ELF-1 (cell line): ENCODE results near the gene L1CAM.

Source experiments
- DNase-seq: peaks from one replicate; pipeline ENCODE4 v3.0.0-alpha.2; 2016; ENCODE audit warnings: low read depth, low spot score

L1CAM gene, protein sequence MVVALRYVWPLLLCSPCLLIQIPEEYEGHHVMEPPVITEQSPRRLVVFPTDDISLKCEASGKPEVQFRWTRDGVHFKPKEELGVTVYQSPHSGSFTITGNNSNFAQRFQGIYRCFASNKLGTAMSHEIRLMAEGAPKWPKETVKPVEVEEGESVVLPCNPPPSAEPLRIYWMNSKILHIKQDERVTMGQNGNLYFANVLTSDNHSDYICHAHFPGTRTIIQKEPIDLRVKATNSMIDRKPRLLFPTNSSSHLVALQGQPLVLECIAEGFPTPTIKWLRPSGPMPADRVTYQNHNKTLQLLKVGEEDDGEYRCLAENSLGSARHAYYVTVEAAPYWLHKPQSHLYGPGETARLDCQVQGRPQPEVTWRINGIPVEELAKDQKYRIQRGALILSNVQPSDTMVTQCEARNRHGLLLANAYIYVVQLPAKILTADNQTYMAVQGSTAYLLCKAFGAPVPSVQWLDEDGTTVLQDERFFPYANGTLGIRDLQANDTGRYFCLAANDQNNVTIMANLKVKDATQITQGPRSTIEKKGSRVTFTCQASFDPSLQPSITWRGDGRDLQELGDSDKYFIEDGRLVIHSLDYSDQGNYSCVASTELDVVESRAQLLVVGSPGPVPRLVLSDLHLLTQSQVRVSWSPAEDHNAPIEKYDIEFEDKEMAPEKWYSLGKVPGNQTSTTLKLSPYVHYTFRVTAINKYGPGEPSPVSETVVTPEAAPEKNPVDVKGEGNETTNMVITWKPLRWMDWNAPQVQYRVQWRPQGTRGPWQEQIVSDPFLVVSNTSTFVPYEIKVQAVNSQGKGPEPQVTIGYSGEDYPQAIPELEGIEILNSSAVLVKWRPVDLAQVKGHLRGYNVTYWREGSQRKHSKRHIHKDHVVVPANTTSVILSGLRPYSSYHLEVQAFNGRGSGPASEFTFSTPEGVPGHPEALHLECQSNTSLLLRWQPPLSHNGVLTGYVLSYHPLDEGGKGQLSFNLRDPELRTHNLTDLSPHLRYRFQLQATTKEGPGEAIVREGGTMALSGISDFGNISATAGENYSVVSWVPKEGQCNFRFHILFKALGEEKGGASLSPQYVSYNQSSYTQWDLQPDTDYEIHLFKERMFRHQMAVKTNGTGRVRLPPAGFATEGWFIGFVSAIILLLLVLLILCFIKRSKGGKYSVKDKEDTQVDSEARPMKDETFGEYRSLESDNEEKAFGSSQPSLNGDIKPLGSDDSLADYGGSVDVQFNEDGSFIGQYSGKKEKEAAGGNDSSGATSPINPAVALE

DNA sequence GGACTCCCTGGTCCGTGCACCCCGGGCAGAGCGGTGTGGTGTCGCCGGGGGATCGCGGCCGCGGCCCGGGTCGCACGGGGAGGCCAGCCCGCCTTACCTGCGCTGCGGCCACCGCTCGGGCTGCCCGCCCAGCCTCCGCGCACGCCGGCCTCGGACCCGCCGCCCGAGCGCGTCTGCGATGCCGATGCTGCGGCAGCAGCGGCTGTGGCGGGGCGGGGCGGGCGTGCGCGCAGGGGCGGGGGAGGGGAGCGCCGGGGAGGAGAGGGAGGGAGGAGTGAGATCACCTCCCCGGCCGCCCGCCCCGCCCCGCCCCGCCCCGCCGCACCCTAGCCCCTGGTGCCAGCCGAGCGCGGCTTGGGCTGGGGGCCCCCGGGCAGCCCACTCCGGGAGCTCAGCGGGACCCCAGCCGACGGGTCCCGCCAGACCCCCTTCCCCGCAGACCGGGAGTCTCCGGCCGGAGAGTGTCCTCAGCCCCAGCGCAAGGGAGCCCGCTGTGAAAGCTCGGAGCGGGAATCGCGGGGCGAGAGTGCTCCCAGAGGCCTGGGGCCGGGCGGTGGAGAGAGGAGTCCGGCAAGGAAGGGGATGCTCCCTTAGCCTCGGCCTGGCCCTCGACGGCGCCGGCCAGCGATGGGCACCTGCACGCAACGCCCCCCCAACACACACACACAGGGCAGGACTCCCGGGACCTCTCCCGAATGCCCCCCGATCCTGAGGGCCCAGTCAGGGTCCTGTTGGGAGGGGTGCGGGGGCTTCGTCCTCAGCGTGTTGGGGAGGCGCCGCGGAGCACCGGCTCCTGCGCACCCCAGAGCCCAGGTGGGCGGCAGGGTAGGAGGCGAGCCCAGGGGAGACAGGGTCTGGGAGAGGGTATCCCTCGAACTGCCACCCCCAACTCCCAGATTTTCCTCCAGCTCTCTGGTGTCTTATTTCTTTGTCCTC lies at the start of gene L1CAM:
Gene L1CAM (minus strand): TSS at position 206 of the 936 bp plus-strand sequence. CDS start 10,337 bp downstream, outside the sequence.
- DNase-seq, result no peak

DNA sequence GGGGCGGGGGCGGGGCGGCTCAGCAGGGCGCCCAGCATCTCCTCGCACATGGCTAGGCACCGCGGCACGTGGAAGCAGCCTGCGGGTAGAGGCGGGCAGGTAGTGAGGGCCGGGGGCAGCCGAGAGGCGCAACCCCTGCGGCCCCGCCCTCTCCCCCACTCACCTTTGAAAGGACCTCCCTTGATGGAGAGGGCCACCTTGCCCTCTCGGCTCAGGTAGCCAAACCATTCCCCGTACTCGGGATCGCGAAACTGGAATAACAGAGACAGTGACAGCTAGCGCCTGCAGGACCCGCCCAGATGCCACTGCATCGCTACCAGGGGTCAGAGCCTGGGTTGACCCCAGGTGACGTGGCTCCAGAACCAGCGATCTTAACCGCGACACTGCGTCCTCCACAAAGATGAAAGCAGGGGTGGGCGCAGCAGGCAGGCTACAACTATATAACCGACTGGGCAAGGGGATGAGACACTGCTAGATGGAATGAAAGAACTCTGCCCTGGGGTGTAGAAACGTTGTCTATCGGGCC lies 49.4 kb upstream of the L1CAM start:
- DNase-seq, result peak; percentile 85

DNA sequence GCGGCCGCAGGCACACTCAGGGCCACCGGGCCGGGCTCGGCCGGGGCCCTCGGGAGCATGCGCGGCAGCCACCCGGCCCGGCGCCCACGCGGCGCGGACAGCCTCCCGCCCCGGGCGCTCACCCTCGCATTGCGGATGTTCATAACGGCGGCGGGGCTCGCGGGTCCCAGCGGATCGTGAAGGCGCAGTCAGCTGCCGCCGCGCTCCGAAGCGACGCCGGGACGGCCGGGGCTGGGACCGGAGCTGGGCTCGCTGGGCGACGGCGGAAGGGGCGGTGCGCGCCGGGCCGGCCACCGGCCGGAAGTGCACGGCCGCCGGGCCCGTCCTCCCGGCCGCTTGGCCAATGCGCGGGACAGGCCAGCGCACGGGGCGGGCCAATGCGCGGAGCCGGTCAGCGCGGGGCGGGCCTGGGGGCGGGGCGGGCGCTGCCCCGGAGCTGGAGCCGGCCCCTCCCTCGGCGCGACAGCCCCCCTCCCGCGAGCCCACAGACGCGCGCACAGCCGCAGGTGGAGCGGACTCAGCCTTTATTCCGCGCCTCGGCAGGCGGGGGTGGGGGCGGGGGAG lies 48.9 kb upstream of the L1CAM start, which contains the start of gene NAA10:
Gene NAA10 (minus strand): TSS at position 276 of the 564 bp plus-strand sequence. CDS start 133 bp downstream, at position 143.
- peak; percentile 63 for DNase-seq

DNA sequence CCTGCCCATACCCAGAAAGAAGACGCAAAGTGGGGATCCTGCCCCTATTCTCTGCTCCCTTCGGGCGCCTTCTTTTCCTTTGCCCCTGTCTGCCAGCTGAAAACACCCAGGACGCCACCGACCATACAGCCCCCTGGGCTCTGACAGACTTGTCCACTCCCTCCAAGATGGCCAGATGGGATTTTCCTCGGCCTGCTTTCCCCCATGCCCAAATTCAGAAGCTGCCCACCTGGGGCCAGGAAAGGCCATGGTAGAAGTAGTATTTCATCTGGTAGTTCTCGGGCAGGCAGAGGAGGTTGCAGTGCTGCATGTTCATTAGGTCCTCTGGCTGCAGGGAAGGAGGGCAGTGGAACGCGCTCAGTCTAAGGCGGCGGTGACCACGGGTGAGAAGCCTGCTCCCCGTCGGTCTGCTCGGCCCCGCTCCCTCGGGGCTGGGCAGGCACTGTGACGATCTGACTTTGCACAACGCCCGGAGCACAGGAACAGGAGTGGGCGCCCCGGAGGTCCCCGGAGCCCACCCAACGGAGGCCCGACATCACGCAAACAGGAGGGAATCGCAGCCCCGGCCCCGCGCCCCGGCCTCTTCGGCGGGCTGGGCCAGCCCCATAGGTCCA lies 48.3 kb upstream of the L1CAM start:
- DNase-seq, result no peak

DNA sequence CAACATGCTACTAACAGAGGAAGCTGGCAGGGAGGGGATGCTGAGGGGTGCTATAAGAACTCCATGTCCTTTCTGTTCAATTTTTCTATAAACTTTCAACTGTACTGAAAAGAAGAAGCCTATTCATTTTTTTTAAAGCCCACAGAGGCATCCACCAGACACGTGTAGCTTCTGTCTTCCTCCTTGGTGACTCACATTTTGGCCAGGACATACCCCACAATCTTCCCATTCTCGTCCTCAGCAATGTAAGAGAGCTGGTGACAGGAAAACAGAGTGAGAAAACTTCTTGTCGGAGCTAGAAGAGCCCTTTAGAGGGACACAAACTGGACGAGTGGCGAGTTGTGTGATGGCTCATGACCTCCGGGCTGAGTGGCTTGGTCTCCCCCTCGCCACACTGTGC lies 47.8 kb upstream of the L1CAM start:
- no peak for DNase-seq

DNA sequence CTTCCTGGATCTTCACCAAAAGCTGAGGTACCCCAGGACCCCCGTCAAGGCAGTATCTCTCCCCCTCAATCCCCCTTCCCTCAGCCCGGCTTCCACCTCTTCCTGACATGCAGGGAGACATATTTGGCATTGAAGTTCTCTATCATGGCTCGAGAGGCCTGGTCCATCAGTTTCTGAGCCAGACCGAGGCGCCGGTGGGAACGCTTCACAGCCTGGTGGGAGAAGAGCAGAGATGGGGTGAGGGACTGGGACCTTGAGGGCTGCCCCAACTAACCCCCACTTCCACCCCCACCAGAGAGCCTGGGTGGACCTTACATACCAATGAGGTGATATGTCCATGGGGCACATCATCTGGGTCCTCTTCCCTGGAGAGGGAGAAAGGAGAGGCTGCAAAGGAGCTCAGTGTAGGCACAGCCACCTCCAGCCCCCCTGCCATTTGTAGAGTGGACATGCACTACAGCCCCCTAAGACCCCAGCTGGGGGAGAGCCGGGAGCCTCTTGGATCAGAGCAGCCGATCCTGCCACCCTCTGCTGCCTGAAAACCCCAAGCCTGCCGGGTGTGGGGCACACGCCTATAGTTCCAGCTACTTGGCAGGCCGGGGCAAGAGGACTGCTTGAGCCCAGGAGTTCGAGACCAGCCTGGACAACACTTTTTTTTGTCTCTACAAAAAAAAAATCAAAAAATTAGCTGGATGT lies 46.4 kb upstream of the L1CAM start:
- DNase-seq, result no peak

DNA sequence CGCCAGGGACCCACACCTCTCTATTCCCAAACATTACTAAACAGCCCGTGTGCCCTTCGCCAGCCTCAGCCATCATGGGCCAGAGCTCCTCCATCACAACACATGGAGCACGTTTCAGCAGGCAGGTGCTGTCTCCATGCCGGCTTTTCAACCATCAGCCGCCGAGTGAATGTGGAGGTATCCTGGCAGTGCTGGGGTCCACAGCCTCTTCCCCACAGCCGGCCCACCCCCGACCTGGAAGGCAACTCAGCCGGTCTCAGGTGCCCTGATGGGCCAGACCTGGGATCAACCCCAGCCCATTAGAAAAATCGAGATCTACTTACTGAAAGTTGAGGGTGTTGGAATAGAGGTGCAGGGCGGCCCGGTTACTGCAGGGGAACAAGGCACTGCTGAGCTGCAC lies 45.8 kb upstream of the L1CAM start:
- no peak for DNase-seq

DNA sequence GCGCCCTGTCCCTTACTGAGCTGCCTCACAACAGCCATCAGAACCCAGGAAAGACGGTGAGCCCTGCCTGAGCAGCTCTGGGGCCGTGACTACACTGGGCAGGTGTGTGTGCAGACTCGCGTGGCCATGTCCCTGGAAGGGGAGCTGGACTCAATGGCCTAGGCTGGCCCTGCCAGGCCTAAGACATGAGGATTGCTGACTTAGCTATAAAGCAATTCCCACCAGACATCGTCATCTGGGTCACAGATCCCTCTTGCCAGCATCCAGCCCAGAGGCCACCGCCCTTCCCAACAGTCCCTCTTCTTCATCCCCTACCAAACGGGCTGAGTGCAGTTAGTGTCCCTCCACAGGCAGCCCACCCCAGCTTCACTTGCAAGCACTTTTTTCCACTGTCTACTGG lies 45.2 kb upstream of the L1CAM start:
- DNase-seq, result no peak

DNA sequence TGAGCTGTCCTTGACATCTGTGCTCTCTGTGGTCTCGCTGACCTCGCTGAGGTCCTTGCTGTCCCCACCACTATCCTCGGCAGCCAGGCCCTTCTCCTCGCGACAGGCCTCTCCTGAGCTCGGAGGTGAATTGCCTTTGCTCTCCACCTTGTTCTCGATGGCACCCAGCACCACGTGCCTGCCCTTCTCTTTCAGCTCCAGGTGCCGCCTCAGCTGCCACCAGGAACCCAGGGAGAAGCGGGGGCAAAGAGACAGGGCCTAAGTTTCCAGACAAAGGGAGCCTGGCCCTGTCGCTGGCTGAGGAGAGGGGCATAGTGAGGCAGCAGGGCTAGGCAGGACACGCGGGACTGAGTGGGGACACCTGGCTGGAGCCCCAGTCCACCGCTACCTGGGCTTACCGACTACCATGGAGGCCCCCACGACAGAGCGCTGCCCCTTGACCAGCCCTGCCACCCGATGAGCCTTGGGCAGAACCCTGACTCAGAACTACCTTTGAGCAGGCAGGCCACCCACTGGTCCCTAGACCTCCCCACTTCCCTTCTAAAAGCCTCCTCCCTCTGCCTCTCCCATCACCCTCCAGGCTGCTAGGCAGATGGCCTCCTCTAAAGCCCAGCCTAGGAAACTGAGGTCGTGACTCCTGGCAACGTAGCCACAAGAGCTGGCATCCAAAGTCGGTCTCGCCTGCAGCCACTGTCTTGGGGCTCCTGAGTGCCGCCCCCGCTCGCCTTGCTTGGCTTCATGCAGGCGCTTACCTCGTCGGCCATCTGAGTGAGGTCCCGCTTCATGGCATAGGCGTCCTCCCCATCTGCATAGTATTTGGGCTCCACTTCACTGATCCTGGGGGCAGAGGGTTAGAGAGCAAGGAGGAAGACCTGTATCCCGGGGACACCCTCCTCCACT lies 44.3 kb upstream of the L1CAM start:
- DNase-seq, result no peak

DNA sequence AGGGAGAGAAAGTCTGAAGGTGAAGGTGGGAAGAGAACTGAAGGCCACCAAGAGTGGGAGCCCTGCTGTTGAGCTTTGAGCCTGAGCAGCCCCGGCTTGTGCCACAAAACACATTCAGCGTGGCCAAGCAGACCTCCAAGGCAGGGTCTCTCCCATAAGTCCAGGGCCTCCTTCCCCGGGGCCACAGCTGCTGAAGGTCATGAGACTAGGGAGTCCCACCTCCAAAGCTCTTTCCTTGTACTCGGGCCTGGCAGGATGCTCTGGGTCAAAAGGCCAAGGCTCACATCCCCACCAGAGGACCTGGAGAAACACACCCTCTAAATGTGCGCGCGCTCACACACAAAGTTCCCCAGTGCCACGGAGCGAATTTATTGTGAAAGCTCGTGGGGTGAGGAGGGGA lies 43.6 kb upstream of the L1CAM start:
- DNase-seq, result no peak

DNA sequence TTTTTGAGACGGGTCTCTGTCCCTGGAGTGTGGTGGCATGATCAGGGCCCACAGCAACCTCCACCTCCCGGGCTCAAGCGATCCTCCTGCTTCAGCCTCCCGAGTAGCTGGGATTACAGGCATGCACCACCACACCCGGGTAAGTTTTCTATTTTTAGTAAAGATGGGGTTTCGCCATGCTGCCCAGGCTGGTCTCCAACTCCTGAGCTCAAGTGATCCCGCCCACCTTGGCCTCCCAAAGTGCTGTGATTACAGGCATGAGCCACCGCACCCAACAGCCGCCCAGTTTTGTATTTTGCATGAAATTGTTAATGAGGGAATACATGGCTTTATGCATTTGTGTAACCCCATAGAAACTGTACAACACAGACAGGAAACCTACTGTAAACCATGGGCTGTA lies 42.9 kb upstream of the L1CAM start:
- no peak for DNase-seq

DNA sequence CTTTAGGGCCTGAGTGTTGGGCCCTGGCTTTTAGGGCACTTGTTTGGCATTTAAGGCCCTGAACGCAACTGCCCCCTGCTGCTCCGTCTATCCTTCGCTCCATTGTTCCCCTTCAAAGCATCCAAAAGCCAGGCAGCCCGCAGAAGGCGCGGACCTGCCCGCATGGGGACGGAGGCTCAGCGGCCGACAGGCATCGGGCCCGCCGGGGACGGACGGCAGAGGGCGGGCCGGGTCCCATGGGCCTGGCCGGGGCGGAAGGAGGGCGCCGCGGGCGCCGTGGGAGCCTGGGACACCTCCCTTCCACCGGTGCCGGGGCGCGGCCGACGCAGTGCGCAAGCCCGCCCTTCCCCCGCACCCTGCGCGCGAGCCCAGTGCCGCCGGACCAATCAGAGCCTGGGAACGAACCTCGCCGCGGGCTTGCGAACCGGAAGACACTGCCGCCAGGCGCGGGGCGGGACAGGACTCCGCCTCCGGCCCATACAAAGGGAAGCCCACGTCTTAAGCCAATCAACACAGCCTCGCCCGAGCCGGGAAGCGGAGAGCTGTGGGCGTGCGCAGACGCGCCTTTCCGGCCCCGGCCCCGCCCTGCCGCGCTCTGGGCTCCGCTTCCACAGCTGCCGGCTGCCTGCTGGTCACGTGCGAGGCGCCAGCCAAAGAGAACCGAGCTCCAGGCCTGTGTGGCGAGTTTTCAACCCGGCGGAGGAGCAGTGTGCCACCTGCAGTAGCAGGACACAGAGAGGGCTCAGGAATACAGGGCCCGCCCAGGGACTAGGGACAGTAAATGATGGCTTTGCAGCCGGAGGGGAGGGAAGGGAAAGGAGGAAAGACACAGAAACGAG lies 42.2 kb upstream of the L1CAM start:
- peak; percentile 100 for DNase-seq

DNA sequence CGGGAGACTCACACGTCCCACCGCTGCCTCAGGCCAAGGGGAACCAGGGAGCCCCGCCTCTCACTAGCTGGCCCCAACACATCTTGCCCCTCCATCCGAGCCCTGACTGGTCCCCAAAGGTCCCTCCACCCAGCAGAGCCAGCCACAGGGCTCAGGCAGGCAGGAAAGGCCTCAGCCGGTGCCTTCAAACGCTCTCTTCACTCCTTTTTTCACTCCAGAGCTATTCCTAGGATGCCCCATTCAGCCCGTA lies 41.6 kb upstream of the L1CAM start:
- no peak for DNase-seq

DNA sequence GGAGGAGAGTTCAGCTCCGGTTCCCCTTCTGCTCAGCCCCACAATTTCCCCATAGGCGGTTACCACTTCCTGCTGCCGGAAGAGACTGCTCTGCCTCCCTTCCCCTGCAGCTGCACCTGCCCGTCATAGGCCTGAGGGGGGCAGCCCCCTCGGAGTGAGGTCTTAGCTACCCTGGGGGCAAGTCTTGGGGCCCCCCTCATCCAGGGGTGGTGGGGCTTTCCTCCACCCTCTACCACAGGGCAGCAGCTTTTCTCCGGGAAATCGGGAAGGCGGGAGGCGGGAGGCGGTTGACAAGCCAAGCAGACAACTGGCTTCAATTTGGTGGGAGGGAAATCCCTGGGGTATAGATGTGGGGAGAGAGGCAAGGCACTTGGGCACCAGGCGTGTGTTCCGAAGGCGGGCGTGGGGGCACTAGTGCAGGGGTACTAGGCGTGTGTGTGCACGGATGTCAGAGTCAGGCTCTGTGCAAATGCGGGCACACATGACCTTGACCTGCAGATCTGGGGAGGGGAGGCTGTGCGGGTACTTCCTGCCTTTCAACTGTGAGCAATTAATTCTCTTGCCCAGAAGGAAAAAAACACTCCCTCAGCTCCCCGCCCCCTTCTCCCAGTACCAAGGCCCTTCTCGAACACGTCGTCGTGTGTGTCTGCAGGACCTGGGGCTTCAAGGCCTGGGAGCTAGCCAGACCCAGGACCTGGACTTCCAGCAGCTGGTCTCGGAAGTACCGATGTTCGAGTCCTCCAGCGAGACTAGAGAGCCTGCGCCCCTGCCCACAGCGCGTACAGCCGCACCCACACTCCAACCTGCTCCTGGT lies 41.1 kb upstream of the L1CAM start:
- DNase-seq, result peak; percentile 69

DNA sequence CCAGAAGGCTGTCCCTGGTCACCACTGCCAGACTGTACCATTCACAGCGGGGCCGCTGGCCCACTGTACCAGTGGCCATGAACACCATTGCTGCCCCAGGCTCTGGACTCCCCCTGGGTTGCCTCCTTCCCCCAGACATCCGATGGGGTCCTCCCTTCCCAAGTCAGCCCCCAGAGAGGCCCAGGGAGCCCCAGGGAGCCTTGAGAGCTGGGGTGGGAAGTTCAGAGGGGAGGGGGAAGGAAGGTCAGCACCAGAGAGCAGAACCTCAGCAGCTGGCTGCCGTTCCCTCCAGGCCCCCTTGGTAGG lies 40.5 kb upstream of the L1CAM start:
- no peak for DNase-seq

DNA sequence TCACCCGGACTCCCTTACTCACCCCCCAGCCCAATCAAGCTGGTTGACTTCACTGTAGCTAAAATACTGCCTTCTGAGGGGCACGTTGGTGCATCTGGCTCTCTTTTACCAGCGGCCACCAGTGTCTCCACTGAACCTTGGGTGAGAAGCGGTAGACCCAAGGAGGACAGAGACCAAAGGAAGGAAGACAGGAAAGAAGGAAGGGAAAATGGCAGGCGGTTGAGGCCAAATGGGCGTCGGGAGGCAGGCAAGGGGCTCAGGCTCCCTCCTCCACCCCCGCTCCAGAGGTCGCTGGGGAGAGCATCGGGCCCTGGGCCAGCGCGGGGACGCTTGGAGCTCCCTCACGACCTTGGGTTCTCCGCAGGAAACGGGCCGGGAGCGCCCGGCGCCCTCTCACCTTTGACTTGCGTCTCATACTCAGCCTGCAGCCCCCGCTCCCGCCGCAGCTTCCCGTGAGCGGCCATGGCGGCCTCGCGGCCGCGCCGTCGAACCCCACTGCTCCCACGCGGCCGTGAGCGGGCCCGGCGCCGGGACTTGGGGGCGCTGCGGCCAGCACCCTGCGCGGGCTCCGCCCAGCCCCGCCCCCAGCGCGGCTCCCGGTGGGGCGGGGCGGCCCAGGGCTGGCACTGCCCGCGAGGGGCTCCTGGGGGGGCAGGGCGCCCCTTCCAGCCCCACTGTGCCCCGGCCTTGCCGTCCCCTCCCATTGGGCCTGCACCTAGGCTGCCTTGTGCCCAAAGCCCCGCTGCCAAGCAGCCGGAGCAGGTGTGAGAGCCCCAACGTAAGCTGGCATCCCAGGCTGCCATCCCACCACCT lies 40.0 kb upstream of the L1CAM start, which contains the start of gene ARHGAP4:
Gene ARHGAP4 (minus strand): TSS at position 526 of the 813 bp plus-strand sequence. CDS start 62 bp downstream, at position 464.
- no peak for DNase-seq
